ENCODE data around the gene MOV10. TPM values are rescaled to one million over a fixed set of nuclear protein-coding genes. Genes with fewer than 3 reads are reported as not detected.
A peak's percentile ranks its signal among the peaks of the same experiment; 100 is the strongest.

MOV10 gene
- total and polyA plus RNA-seq, 2 donors (not counting 1 experiment from before 2014, with no cell fraction given) = 31.0 to 46.2 TPM

DNA sequence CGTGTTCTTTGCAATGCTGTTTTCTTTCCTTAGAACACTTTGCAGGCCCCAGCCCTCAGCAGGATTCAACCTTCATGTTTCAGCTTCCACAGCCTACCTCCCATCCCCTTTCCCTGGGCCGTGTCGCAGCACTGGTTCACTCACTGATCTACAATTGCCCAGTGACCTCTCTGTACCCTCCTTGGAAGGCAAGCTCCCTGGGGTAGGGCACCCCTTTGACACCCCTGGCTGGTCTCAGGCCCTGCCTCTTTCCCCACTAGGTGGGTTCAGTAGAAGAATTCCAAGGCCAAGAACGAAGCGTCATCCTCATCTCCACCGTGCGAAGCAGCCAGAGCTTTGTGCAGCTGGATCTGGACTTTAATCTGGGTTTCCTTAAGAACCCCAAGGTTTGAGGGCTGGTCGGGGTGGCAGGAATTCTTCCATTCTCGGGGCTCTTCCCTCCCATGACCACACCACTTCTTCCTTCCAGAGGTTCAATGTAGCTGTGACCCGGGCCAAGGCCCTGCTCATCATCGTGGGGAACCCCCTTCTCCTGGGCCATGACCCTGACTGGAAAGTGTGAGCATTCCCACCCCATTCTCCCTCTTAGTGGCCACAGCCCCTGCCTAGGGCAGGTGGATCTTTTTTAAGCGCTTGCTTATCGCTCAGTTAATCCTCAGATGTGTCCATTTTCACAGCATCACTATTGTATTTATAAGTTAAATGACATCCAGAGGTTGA is 25.1 kb downstream of the MOV10 start:
- peaks cover 0 to 10% of the 10 kb centered on the region in 2 experiments for H3K36me3 ChIP-seq (replicated peaks in 1 of 2; ENCODE audit: control extremely low read depth in 1 of 2, control insufficient read depth in 1 of 2, extremely low read depth in 1 of 2, insufficient read depth in 2 of 2, low read length in 1 of 2)
- H3K4me3 ChIP-seq (ENCODE audit: control extremely low read depth in 1 of 5, extremely low read depth in 1 of 5, insufficient read depth in 1 of 5, low read depth in 2 of 5, low read length in 4 of 5) = no peak overlapping the region
- POLR2A ChIA-PET = interaction anchor here (0.6 to 1.3 kb wide), 2 partner anchors 24 to 155 kb away, joined by 3 read pairs; no protein-coding TSS in a partner anchor
- Mint-ChIP-seq H3K9me3 (ENCODE audit: insufficient read depth) (no peaks in the 10 kb centered on the region), H3K27ac (peak overlapping the region; percentile 96), H3K4me3 (peak overlapping the region; percentile 77), H3K4me1 (peaks cover 54% of the 10 kb centered on the region), H3K27me3 (no peaks in the 10 kb centered on the region)
- CTCF ChIA-PET = interaction anchor here (1.0 to 4.0 kb wide), 8 partner anchors 9 to 309 kb away, joined by 3 to 24 read pairs (median 6); partner anchors contain the start of genes MOV10 and PPM1J
- H3K9ac ChIP-seq (ENCODE audit: low read length) = no peak overlapping the region
- intact Hi-C loops (cut with micrococcal nuclease) = loop anchor here (2.0 kb wide), 2 partner anchors 15 to 25 kb away; partner anchors contain the start of genes MOV10 and PPM1J
- no peak for DNase-seq
- no peaks in the 10 kb centered on the region for H3K27me3 ChIP-seq (replicated peaks in 1 of 4; ENCODE audit: control extremely low read depth in 1 of 4, control insufficient read depth in 3 of 4, insufficient read depth in 4 of 4, low read length in 3 of 4)
- peak overlapping the region; percentile 69 for H3K4me2 ChIP-seq (replicated peaks; ENCODE audit: low read depth, low read length, poor library complexity, severe bottlenecking)
- H3K4me1 ChIP-seq (ENCODE audit: control insufficient read depth in 2 of 2, insufficient read depth in 2 of 2, low read length in 2 of 2) = peaks cover 39 to 49% of the 10 kb centered on the region in 2 donors
- no peaks in the 10 kb centered on the region for H4K20me1 ChIP-seq (ENCODE audit: control insufficient read depth, insufficient read depth, low read length, poor library complexity, severe bottlenecking)
- no peak for TF ChIP-seq EZH2 (IDR thresholded peaks at IDR 0.05; ENCODE audit: borderline replicate concordance, insufficient read depth, low read depth, low read length, poor library complexity, severe bottlenecking)
- TF ChIP-seq, protein P1, sequence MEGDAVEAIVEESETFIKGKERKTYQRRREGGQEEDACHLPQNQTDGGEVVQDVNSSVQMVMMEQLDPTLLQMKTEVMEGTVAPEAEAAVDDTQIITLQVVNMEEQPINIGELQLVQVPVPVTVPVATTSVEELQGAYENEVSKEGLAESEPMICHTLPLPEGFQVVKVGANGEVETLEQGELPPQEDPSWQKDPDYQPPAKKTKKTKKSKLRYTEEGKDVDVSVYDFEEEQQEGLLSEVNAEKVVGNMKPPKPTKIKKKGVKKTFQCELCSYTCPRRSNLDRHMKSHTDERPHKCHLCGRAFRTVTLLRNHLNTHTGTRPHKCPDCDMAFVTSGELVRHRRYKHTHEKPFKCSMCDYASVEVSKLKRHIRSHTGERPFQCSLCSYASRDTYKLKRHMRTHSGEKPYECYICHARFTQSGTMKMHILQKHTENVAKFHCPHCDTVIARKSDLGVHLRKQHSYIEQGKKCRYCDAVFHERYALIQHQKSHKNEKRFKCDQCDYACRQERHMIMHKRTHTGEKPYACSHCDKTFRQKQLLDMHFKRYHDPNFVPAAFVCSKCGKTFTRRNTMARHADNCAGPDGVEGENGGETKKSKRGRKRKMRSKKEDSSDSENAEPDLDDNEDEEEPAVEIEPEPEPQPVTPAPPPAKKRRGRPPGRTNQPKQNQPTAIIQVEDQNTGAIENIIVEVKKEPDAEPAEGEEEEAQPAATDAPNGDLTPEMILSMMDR (IDR thresholded peaks at IDR 0.05) = no peak
- H3K27ac ChIP-seq (ENCODE audit: low read length in 2 of 2) = peak overlapping the region; percentile 79 to 86
- WGBS (ENCODE audit: insufficient coverage) = 91% methylated on average over 10 of the region's 13 CpGs
- no peak overlapping the region for H2AFZ ChIP-seq (ENCODE audit: insufficient read depth, low read depth, low read length, poor library complexity, severe bottlenecking)
- no peak for ATAC-seq (ENCODE audit: low read depth)
- H3K79me2 ChIP-seq (ENCODE audit: control insufficient read depth, insufficient read depth, low read length) = no peaks in the 10 kb centered on the region
- H3K9me3 ChIP-seq (ENCODE audit: control extremely low read depth in 1 of 3, control insufficient read depth in 2 of 3, insufficient read depth in 1 of 3, low read length in 2 of 3) = no peaks in the 10 kb centered on the region
